ENCODE measurements around the gene ITPK1.

DNA sequence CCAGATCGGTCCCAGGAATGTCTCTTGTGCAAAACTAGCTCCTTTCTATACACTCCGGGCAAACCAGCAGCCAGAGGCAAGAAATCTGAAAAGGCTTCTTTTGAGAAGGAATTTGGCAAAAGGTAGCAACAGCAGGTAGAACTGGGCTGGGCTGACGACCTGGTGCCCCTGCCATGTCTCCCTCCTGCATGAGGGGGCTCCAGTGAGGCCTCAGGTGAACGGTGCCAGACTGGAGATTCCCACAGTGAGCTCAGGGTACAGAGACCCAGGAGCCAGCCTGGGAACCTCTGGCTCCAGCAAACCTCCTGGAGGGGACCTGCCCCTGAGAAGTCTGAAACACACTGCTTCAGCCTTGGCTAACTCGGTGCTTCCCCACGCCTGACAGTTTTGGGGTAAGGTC is 10.8 kb downstream of the ITPK1 start:
- TF ChIP-seq CTCF (conservative IDR thresholded peaks at IDR 0.05; ENCODE audit: low read depth, low read length): no peak
- TF ChIP-seq EZH2 (IDR thresholded peaks at IDR 0.05; ENCODE audit: borderline replicate concordance, low read depth, low read length, poor library complexity, severe bottlenecking): no peak

All from A673 (cell line).